ENCODE data around the gene SFT2D3. TPM values are rescaled to one million over a fixed set of nuclear protein-coding genes. Genes with fewer than 3 reads are reported as not detected.

SFT2D3 gene
- total and polyA plus RNA-seq, 4 donors: 3.3 to 4.9 (median 4.0) TPM

DNA sequence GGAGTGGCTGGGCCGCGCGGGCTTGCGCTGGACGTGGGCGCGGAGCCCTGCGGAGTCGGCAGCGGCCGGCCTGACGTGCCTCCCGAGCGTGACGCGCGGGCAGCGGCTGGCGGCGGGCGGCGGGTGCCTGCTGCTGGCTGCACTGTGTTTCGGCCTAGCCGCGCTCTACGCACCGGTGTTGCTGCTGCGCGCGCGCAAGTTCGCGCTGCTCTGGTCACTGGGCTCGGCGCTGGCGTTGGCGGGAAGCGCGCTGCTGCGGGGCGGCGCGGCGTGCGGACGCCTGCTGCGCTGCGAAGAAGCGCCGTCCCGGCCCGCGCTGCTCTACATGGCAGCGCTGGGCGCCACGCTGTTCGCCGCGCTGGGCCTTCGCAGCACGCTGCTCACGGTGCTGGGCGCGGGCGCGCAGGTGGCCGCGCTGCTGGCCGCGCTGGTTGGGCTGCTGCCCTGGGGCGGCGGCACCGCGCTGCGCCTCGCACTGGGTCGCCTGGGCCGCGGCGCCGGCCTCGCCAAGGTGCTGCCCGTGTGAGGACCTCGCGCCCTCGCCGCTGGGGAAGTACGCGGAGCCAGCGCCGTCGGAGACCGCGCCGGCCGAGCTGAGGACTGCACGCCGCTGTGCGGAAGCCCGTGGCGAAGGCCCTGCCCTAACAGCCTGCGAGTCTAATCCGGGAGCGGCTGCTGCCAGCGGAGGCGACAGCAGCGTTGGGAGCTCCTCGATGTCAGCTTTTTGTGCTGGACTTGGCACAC, 526 bp downstream of the SFT2D3 start:
- peak; percentile 88 to 92 for DNase-seq
- peak; percentile 70 for ATAC-seq (ENCODE audit: low FRiP score)
- no peaks in the 10 kb centered on the region for H3K4me1 ChIP-seq (ENCODE audit: control insufficient read depth in 1 of 2, insufficient read depth in 2 of 2, low read length in 2 of 2)
- peak overlapping the region; percentile 59 to 80 for H3K27ac ChIP-seq (ENCODE audit: low read depth in 1 of 2, low read length in 2 of 2)
- peak overlapping the region; percentile 81 to 87 for H3K4me3 ChIP-seq (ENCODE audit: low read length in 2 of 2)
- WGBS, 2 donors: 0 to 1% methylated on average over 73 to 108 of the region's 108 CpGs
- H3K9me3 ChIP-seq (ENCODE audit: control insufficient read depth, low read length): no peaks in the 10 kb centered on the region
- no peaks in the 10 kb centered on the region for H3K27me3 ChIP-seq (ENCODE audit: control insufficient read depth in 1 of 2, insufficient read depth in 2 of 2, low read length in 1 of 2)
- H3K36me3 ChIP-seq (ENCODE audit: control insufficient read depth in 1 of 2, insufficient read depth in 2 of 2, low read length in 1 of 2): no peaks in the 10 kb centered on the region
- intact Hi-C loops (cut with DNase I): no loop called here

DNA sequence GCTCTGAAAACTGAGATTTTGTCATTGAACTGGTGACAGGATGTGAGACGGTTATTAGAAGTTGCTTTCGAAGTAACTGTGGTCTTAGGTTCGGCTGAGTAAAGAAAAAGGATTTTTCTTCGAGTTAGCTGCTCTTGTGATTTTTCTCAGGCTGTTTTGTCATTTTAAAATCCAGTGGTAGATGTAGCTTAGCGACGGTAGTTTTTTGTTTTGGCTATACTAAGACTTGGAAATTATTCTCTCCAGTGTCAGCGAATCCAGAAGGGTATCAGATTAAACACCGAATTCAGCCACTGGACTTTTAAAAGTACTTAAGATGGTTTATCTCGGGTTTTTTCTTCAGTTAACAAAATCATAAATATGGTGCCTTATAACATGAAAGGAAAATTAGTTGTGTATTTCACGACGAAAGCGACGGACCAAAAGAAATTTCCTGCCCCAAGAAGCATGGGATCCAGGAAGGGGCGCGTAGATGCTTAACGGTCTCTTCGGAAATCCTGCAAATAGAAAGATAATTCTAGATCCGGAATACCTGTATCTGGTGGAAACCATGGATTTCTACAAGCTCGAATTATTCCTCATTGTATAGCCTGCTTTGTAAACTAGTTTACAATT, 1.2 kb downstream of the SFT2D3 start:
- DNase-seq: no peak
- Histone ChIP-seq H3K9me3 (ENCODE audit: control insufficient read depth, low read length) (no peaks in the 10 kb centered on the region), H3K27ac (ENCODE audit: low read depth in 1 of 2, low read length in 2 of 2) (peak overlapping the region in 1 of 2 donors; percentile 59), H3K27me3 (ENCODE audit: control insufficient read depth in 1 of 2, insufficient read depth in 2 of 2, low read length in 1 of 2) (no peaks in the 10 kb centered on the region), H3K4me1 (ENCODE audit: control insufficient read depth in 1 of 2, insufficient read depth in 2 of 2, low read length in 2 of 2) (no peaks in the 10 kb centered on the region), H3K36me3 (ENCODE audit: control insufficient read depth in 1 of 2, insufficient read depth in 2 of 2, low read length in 1 of 2) (no peaks in the 10 kb centered on the region), H3K4me3 (ENCODE audit: low read length in 2 of 2) (peak overlapping the region; percentile 81 to 87)
- ATAC-seq (ENCODE audit: low FRiP score): no peak
- 52 to 57% methylated on average over 19 of the region's 19 CpGs for WGBS, 2 donors
- intact Hi-C loops (cut with DNase I): no loop called here

DNA sequence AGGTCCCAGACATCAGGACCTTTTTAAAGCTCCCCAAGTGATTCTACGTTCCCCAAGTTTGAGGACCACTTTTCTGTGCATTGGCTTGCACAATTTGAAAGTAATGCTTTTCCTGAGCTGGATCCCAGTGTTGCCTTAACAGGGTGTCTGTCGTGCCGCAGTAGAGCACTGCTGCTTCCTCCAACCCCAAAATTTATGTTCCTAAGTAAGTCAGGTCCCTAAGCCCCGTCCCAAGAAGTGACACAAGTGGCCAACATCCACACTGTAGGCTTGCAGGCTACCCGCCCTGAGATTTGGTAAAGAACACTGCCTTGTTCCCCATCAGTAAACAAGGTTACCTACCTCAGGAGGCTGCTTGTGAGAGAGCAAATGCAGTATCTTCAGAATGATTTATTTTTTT, 2.0 kb downstream of the SFT2D3 start:
- Histone ChIP-seq H3K9me3 (ENCODE audit: control insufficient read depth, low read length) (no peaks in the 10 kb centered on the region), H3K4me3 (ENCODE audit: low read length in 2 of 2) (no peak overlapping the region), H3K27ac (ENCODE audit: low read depth in 1 of 2, low read length in 2 of 2) (no peak overlapping the region), H3K36me3 (ENCODE audit: control insufficient read depth in 1 of 2, insufficient read depth in 2 of 2, low read length in 1 of 2) (no peaks in the 10 kb centered on the region), H3K27me3 (ENCODE audit: control insufficient read depth in 1 of 2, insufficient read depth in 2 of 2, low read length in 1 of 2) (no peaks in the 10 kb centered on the region), H3K4me1 (ENCODE audit: control insufficient read depth in 1 of 2, insufficient read depth in 2 of 2, low read length in 2 of 2) (no peaks in the 10 kb centered on the region)
- DNase-seq (no peak), ATAC-seq (ENCODE audit: low FRiP score) (no peak)
- intact Hi-C loops (cut with DNase I): no loop called here
- 93% methylated on average over 5 of the region's 5 CpGs for WGBS, 2 donors

DNA sequence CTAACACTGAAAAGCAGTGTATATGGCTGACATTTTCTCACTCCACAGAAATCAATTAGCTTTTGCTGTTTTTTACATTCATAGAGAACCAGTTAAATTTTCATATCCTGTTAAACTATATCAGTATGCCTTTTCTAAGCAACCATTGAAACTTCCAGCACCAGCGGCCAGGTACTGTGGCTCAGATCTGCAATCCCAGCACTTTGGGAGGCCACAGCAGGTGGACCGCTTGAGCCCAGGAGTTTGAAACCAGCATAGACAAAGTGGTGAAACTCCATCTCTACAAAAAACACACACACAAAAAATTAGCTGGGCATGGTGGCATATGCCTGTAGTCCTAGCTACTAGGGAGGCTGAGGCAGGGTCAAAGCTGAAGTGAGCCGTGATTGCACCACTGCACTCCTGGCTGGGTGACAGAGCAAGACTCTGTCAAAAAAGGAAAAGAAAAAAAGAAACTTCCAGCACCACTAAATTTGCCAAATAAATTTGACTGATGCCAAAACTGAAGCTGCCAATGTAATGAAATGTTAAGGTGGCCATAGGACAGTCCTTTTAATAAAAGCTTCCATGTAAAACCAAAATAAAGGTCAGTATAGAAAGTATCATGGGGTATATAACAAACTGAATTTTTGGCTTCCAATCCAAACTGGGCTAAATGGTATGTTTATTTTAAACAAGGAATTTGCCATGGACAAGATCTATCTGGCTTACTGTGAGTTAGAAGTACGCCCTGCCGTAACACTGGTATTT, 3.5 kb downstream of the SFT2D3 start:
- no peaks in the 10 kb centered on the region for H3K4me1 ChIP-seq (ENCODE audit: control insufficient read depth in 1 of 2, insufficient read depth in 2 of 2, low read length in 2 of 2)
- H3K27ac ChIP-seq (ENCODE audit: low read depth in 1 of 2, low read length in 2 of 2): no peak overlapping the region
- no peak for DNase-seq
- no peaks in the 10 kb centered on the region for H3K27me3 ChIP-seq (ENCODE audit: control insufficient read depth in 1 of 2, insufficient read depth in 2 of 2, low read length in 1 of 2)
- WGBS, 2 donors: 56 to 62% methylated on average over 5 of the region's 5 CpGs
- no peak overlapping the region for H3K4me3 ChIP-seq (ENCODE audit: low read length in 2 of 2)
- peak; percentile 44 for ATAC-seq (ENCODE audit: low FRiP score)
- no peaks in the 10 kb centered on the region for H3K36me3 ChIP-seq (ENCODE audit: control insufficient read depth in 1 of 2, insufficient read depth in 2 of 2, low read length in 1 of 2)
- intact Hi-C loops (cut with DNase I): loop anchor here in 1 of 2 donors (5.0 kb wide), 1 partner anchor 198 kb away; no protein-coding TSS in a partner anchor
- H3K9me3 ChIP-seq (ENCODE audit: control insufficient read depth, low read length): no peaks in the 10 kb centered on the region

DNA sequence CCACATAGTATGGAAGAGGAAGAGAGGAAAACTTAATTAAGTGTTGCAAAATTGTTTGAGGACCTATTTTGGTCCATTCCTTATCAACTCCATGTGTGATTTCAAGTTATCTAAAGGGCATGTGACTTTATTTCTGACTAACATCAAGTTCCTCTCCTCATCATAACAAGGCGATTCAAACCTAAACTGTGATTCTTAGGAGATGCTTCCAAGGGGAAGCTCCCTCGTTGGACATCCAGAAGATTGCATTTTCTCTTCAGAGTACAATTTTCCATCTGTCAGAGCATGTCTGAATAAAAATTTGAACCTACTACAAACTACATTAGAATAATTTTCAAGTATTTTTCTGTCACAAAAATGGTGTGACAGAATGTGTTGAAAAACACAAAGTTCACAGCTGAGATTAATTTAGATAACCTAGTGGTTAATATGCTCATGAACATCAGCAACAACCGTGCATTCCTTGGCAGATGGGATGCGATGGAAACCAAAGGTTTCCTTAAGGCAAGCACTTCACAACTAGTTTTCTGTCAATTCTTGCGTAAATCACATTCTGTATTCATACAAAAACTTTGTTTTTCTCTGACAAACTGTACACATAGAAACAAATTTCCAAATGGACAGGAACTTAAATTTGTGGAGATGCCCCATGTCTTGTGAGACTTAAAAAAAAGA, 4.2 kb downstream of the SFT2D3 start:
- ATAC-seq (ENCODE audit: low FRiP score) (no peak), DNase-seq (no peak)
- Histone ChIP-seq H3K36me3 (ENCODE audit: control insufficient read depth in 1 of 2, insufficient read depth in 2 of 2, low read length in 1 of 2) (no peaks in the 10 kb centered on the region), H3K27me3 (ENCODE audit: control insufficient read depth in 1 of 2, insufficient read depth in 2 of 2, low read length in 1 of 2) (no peaks in the 10 kb centered on the region), H3K9me3 (ENCODE audit: control insufficient read depth, low read length) (no peaks in the 10 kb centered on the region), H3K4me1 (ENCODE audit: control insufficient read depth in 1 of 2, insufficient read depth in 2 of 2, low read length in 2 of 2) (no peaks in the 10 kb centered on the region), H3K27ac (ENCODE audit: low read depth in 1 of 2, low read length in 2 of 2) (no peak overlapping the region), H3K4me3 (ENCODE audit: low read length in 2 of 2) (no peak overlapping the region)
- intact Hi-C loops (cut with DNase I): loop anchor here in 1 of 2 donors (5.0 kb wide), 1 partner anchor 198 kb away; no protein-coding TSS in a partner anchor
- WGBS, 2 donors: 74 to 79% methylated on average over 5 of the region's 5 CpGs

DNA sequence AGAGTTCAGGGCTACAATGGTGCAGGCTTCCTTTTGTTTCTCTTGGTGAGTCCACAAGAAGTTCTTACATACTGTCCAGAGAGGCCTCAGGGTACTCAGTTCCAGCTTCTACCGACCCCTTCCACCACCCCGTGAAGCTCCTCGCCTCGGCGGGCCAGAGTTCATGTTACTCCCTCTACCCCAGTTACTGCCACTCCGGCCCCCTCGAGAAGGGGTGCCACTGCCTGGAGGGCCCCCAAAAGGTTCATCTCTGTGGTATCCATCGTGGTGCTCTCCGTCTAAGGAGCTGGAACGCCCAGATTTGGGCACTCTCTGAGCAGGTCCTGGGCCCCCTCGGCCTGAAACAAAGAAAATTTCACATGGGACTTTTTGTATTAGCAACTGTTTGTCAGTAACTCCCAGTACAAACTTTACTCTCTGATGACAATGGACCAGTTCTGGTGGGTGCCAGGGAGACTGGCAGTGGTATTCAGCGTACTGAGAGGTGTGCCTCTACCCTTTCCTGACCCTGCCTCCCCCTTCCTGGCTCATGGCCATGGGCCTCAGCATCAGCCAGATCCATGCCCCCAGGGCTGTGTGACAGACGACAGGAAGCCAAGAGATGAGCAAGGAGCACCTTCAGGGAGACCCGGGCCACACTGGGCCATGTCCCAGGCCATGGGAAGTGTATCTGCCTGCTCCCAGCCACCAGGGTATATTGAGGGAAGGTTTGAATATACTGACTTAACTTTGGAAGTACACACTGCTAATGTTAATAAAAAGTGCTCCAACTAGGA, 5.1 kb downstream of the SFT2D3 start:
- no peaks in the 10 kb centered on the region for H3K36me3 ChIP-seq (ENCODE audit: control insufficient read depth in 1 of 2, insufficient read depth in 2 of 2, low read length in 1 of 2)
- no peak overlapping the region for H3K4me3 ChIP-seq (ENCODE audit: low read length in 2 of 2)
- 87 to 93% methylated on average over 14 of the region's 14 CpGs for WGBS, 2 donors
- no peaks in the 10 kb centered on the region for H3K4me1 ChIP-seq (ENCODE audit: control insufficient read depth in 1 of 2, insufficient read depth in 2 of 2, low read length in 2 of 2)
- no peaks in the 10 kb centered on the region for H3K27me3 ChIP-seq (ENCODE audit: control insufficient read depth in 1 of 2, insufficient read depth in 2 of 2, low read length in 1 of 2)
- H3K27ac ChIP-seq (ENCODE audit: low read depth in 1 of 2, low read length in 2 of 2): no peak overlapping the region
- no peaks in the 10 kb centered on the region for H3K9me3 ChIP-seq (ENCODE audit: control insufficient read depth, low read length)
- intact Hi-C loops (cut with DNase I): loop anchor here in 1 of 2 donors (5.0 kb wide), 1 partner anchor 199 kb away; no protein-coding TSS in a partner anchor
- ATAC-seq (ENCODE audit: low FRiP score): no peak
- no peak for DNase-seq

DNA sequence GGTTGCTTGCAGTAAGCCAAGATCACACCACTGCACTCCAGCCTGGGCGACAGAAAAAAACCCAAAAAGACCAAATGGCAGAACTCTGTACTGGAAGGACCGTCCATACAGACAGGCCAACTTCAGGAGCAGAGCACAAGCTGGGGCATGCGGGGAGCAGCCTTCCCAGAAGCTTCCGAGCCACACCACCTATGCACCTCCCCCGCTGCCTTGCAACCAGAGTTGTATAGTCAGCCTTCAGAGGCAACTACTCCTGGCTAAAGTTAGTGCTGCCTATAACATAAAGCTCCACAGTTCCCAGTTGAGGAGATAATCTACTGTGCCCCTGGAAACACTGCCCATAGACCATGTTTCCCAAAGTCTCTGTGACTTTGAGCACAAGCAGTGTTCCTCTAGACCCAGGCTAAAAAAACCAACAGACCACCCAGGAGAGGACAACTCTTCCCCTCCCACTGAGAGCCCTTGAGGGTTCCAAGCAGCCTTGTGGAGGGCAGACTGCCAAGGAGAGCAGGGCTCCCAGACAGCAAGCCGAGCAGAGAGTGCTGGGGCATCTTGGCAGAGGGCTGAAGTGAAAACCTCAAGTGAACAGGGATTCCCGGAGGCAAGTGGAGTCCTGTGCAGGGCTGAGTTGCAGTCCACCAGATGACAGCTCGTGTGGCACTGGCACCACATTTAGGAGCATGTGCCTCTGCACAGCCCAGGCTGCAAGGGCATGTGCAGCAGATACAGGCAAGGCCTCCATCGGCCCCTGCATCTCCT, 6.8 kb downstream of the SFT2D3 start:
- ATAC-seq (ENCODE audit: low FRiP score) (no peak), DNase-seq (no peak)
- no peaks in the 10 kb centered on the region for H3K9me3 ChIP-seq (ENCODE audit: control insufficient read depth, low read length)
- H3K4me3 ChIP-seq (ENCODE audit: low read length in 2 of 2): no peak overlapping the region
- WGBS, 2 donors: 67 to 70% methylated on average over 9 of the region's 9 CpGs
- no peak overlapping the region for H3K27ac ChIP-seq (ENCODE audit: low read depth in 1 of 2, low read length in 2 of 2)
- H3K4me1 ChIP-seq (ENCODE audit: control insufficient read depth in 1 of 2, insufficient read depth in 2 of 2, low read length in 2 of 2): no peaks in the 10 kb centered on the region
- no peaks in the 10 kb centered on the region for H3K36me3 ChIP-seq (ENCODE audit: control insufficient read depth in 1 of 2, insufficient read depth in 2 of 2, low read length in 1 of 2)
- intact Hi-C loops (cut with DNase I): loop anchor here in 1 of 2 donors (5.0 kb wide), 1 partner anchor 201 kb away; no protein-coding TSS in a partner anchor
- H3K27me3 ChIP-seq (ENCODE audit: control insufficient read depth in 1 of 2, insufficient read depth in 2 of 2, low read length in 1 of 2): no peaks in the 10 kb centered on the region
